LNCAP (cell line): ENCODE data around the gene INHBC.

Experiments
- CTCF ChIP-seq: fragments of 450-650 bp; IDR thresholded peaks from 2 replicates; pipeline ENCODE4 v1.5.1; 2017; ENCODE audit warnings: mild to moderate bottlenecking

INHBC gene

GRCh38 chr12:57470286-57470969, 35.8 kb downstream of the INHBC start:
- TF ChIP-seq CTCF: no peak

- no peak for TF ChIP-seq CTCF
Measured at GRCh38 chr12:57470970-57471656, 36.5 kb downstream of the INHBC start.

- TF ChIP-seq CTCF: no peak
Measured at GRCh38 chr12:57471661-57472060, 37.1 kb downstream of the INHBC start.

GRCh38 chr12:57472391-57472790, 37.8 kb downstream of the INHBC start:
- TF ChIP-seq CTCF: no peak

GRCh38 chr12:57473392-57473791, 38.8 kb downstream of the INHBC start:
- no peak for TF ChIP-seq CTCF

- TF ChIP-seq CTCF: no peak
Measured at GRCh38 chr12:57473886-57474285, 39.3 kb downstream of the INHBC start.

GRCh38 chr12:57474430-57474829, 39.8 kb downstream of the INHBC start:
- TF ChIP-seq CTCF: no peak
